Ecto neural progenitor cell (in vitro differentiated cells): ENCODE measurements around the gene HSPBAP1.
"Not testable (repeated sequence)": the region's sequence is repeated elsewhere in the genome, so short reads cannot be mapped to it uniquely, and the experiment has no call there.

Experiments used
- DNase-seq: peaks from one replicate; pipeline ENCODE4 v3.0.0-alpha.2; 2018; ENCODE audit warnings: low spot score

Gene HSPBAP1

GRCh38 chr3:122784436-122784835 is 9.2 kb downstream of the HSPBAP1 start:
- DNase-seq, result no peak

- DNase-seq, result no peak
Measured at GRCh38 chr3:122782804-122783203, 10.8 kb downstream of the HSPBAP1 start.

GRCh38 chr3:122777563-122777962 is 16.1 kb downstream of the HSPBAP1 start:
- DNase-seq, result no peak

- DNase-seq, result no peak
Measured at GRCh38 chr3:122776675-122777468, 16.8 kb downstream of the HSPBAP1 start.

- no peak for DNase-seq
Measured at GRCh38 chr3:122774564-122774963, 19.1 kb downstream of the HSPBAP1 start.

DNA sequence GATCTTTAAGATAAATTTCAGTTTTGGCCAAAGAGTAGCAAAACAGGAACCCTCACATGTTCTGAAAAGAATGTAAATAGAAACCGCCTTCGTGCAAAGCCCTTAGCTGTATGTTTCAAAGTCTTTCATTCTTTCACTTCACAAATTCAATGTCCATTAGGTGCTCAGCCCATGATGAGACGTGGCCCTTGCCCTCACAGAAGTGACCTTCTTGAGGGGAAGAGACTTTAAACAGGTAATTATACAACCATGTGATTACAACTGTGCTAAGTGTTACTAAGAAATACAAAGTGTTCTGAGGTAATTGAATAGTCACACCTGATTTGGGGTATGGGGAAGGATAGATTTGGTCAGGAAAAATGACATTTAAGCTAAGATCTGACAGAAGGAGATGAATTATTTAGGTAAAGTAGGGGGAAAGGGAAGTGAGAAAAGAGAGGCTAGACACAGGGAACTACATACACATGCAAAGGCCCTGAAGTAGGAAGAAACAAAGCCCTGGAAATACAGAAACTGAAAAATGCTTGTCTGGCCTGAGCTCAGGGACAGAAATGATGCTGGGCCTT is 19.6 kb downstream of the HSPBAP1 start:
- DNase-seq, result no peak

GRCh38 chr3:122772827-122773226 is 20.8 kb downstream of the HSPBAP1 start:
- no peak for DNase-seq

GRCh38 chr3:122770521-122771202 is 23.0 kb downstream of the HSPBAP1 start:
- no peak for DNase-seq

DNA sequence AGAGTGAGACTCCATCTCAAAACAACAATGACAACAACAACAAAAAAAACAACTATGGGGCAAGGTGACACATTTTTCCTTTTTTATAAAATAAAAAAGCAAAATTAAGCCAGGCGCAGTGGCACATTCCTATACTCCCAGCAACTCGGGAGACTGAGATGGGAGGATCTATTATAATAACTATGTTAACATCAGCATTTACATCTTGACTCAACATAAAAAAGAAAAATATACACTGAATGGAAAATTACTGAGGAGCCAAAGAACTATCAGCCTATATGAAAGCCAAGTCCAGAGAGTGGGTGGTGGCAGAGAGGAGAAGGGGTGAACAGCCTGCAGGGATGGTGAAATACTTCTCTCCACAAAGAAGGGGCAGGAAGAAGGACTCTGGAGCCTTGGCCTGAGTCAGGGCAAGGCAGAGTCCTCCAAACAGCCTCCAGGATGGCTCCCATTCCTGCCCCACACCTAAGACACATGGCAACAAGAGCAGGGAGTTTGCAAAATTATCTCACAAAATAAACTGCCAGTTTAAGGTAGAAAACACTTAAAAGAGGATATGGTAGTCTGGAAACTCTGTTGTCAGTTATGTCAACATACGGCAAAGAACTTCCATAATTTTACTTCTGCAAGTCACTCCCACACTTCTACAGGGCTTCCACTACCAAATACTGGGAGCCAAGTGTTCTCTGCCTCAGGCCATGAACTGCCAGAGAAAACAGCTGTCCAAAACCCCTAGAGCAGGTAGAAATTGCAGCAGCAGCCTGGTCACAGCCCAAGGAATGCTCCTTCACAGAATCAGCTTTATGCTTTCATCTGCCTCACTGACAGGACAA is 25.9 kb downstream of the HSPBAP1 start:
- DNase-seq, result no peak

GRCh38 chr3:122766430-122766829 is 27.2 kb downstream of the HSPBAP1 start:
- DNase-seq, result no peak

DNA sequence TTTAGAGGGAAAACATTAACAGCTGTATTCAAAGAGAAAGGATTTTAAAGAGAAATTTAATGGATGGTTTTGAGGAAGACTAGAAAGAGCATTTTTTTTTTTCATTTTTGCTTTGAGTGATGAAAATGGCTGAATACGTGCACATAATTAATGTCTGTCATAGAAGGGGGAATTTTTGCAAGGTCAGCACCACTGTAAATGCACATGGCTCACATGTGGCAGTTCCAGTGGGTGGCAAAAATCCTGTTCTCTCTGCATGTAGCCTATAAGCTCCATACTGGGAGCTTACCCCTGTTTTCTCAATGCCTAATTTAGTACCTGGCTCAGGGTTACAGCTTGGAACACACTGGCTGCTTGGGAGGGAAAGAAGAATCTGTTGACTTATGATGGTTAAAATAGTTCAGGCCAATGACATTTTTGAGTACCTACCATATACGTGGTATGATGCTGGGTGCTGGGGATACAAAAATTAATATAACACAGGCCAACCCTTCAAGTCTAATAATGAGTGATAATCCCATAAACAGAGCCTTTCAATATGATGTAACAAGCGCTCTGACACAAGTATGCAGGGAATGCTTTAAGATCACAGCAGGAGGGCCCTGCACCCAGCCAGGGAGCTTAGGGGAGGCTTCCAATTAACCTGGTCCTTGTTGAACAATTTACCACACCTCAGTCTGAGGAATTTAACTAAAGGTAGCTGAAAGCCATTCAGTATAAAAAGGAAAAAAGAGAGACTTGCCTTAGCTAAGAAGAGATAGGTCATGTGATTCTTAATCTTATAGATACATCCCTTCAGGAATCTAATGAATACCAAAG is 33.0 kb downstream of the HSPBAP1 start:
- no peak for DNase-seq

DNA sequence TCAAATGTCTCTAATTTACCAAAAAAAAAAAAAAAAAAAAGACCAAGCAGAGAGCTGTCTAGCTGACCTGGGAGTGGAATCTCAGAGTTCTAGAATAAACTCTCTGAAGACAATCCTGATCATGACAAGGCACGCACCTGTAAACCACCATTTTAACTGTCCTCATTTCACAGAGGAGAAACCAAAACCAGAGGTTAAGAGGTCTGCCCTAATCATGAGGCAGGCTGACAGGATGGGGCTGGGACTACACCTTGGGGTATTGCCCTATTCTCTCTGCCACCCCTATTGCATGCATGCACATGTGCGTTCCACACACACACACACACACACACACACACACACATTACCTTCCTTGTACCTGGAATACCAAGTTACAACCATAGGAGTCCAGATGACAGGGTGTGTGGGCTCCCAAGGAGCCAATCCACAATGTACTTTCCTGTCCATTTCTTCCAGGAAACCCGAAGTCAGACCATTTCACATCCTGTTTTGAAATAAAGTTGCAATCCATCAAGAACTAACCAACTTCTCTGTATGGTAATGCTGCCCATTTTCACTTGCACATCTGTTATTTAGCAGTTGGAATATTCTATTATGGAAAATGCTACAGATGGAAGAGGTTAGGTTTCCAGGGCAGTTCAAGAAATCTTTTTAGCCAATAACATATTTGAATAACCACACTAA is 34.6 kb downstream of the HSPBAP1 start:
- DNase-seq, result no peak

DNA sequence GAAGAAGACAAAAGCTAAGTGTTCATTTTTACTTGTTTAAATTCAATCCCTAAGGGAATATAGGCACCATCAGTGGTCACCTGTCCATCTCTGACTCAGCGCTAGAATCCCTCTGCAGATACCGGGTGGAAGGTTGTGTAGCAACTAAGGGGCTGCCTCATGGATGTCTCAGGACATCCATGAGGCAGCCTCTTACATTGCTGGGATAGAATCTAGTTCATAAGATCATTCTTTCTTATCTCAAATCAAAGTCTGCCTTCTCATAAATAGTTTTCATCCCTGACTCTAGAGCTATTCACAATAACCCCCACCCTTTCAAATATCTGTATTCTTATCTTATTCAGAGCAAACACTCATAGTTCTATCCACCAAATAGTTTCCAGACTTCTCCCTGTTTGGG is 38.1 kb downstream of the HSPBAP1 start:
- no peak for DNase-seq

- DNase-seq, result no peak
Measured at GRCh38 chr3:122754929-122755328, 38.7 kb downstream of the HSPBAP1 start.

DNA sequence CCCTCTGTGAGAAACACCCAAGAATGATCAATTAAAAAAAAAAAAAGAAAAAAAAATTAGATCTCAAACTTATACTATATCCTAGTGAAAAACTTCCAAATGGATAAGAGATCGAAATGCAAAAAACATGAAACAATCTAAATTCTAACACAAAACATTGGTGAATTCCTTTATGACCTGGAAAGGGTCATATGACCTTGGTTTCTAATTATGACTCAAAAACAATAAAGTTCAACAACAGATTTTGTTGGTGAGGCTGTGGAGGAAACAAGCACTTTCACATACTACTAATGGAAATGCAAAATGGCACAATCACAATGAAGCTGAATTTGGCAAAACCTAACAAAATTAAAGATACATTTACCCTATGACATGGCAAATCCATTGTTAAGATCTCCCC is 45.3 kb downstream of the HSPBAP1 start:
- DNase-seq, result no peak

DNA sequence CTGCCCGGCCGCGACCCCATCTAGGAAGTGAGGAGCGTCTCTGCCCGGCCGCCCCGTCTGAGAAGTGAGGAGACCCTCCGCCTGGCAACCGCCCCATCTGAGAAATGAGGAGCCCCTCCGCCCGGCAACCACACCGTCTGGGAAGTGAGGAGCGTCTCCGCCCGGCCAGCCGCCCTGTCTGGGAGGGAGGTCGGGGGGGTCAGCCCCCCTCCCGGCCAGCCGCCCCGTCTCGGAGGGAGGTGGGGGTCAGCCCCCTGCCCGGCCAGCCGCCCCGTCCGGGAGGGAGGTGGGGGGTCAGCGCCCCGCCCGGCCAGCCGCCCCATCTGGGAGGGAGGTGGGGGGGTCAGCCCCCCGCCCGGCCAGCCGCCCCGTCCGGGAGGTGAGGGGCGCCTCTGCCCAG is 46.3 kb downstream of the HSPBAP1 start:
- not testable (repeated sequence) for DNase-seq

DNA sequence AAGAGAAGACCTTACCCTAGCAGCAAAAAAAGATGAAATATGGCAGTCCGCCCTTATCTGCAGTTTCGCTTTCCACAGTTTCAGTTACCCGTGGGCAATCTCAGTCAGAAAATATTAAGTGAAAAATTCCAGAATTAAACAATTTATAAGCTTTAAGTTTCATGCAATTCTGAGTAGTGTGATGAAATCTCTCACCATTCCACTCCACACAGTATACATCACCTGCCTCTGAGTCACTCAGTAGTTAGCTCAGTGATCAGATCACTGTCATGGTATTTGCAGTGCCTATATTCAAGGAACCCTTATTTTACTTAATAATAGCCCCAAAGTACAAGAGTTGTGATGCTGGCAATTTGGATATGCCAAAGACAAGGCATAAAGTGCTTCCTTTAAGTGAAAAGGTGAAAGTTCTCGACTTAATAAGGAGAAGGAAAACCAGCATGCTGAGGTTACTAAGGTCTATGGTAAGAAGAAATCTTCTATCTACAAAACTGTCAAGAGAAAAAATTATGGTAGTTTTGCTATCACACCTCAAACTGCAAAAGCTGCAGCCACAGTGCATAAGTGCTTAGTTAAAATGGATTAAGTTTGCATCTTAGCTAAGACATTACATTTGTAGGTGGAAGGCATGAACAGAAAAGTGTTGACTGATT is 48.1 kb downstream of the HSPBAP1 start:
- no peak for DNase-seq

GRCh38 chr3:122743581-122744120 is 50.0 kb downstream of the HSPBAP1 start:
- DNase-seq, result no peak

- no peak for DNase-seq
Measured at GRCh38 chr3:122742234-122742633, 51.4 kb downstream of the HSPBAP1 start.

DNA sequence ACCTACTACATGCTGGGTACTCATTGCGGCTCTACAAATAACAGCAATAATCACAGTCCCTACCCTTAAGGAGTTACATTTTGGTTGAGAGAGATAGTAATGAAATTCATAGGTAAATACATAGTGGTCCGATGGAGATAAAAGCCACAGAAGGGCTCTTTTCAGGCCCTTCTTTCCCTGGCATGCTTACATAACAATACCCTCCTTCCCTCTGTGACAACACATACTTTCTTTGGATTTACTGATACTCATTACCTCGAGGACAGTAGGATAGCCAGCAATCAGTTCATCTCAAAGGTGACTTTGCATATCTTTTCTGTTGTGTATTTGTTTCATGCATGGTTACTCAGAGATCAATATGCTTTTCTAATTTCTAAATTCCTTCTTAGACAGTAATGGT is 54.5 kb downstream of the HSPBAP1 start:
- DNase-seq, result no peak
